A549 (cell line): ENCODE data around the gene NTSR1. TPM values are rescaled to one million over a fixed set of nuclear protein-coding genes. Genes with fewer than 3 reads are reported as not detected.
A peak's percentile ranks its signal among the peaks of the same experiment; 100 is the strongest.

Source experiments
- ATAC-seq, 2 experiments: fragments of 200-7000 bp in 1 of 2; fragments of >200 bp in 1 of 2; cut with Nextera tagmentation in 1 of 2; cut with Tn5 transposase in 1 of 2; 3 replicates each; pipeline versions ENCODE4 v1.8.0 to v1.9.1; 2018 to 2020; ENCODE audit warnings: mild to moderate bottlenecking in 1 of 2, moderate library complexity in 1 of 2
- CTCF ChIA-PET: fragments of 300-600 bp; sonication (Branson Sonifier 250); formaldehyde crosslinking; extraction: SDS; loops from one replicate; lab custom pipeline; 2021; ENCODE audit warnings: antibody characterized with exemption, inconsistent platforms; lab: Yijun Ruan, JAX
- POLR2A ChIA-PET: fragments of 350-600 bp; formaldehyde crosslinking; extraction: SDS; loops from one replicate; lab custom pipeline; 2021; ENCODE audit warnings: antibody characterized with exemption, inconsistent platforms; lab: Yijun Ruan, JAX
- DNase-seq, 2 experiments: peaks; one replicate each; pipeline versions ENCODE4 v3.0.0 to v3.0.0-alpha.2; 2011 to 2016; ENCODE audit warnings: low read depth in 1 of 2, low spot score in 1 of 2
- FAIRE-seq: peaks from 2 replicates; lab custom pipeline; 2011; peaks lifted over from hg19 to GRCh38; lab: Jason Lieb, UNC
- H3K27ac ChIP-seq, 2 experiments: fragments of >200 bp; sonication (Bioruptor Twin); formaldehyde crosslinking; 3 replicates each; pipeline ENCODE4 v1.5.1; 2016 to 2017
- H3K4me1 ChIP-seq: fragments of >200 bp; sonication (Bioruptor Twin); formaldehyde crosslinking; 3 replicates; pipeline ENCODE4 v1.6.1; 2016
- H3K4me2 ChIP-seq: fragments of >200 bp; sonication (Bioruptor Twin); formaldehyde crosslinking; 3 replicates; pipeline ENCODE4 v1.6.1; 2016
- H3K4me3 ChIP-seq: fragments of >200 bp; sonication (Bioruptor Twin); formaldehyde crosslinking; 3 replicates; pipeline ENCODE4 v1.5.1; 2016
- H3K9me3 ChIP-seq: fragments of >200 bp; sonication (Bioruptor Twin); formaldehyde crosslinking; 3 replicates; pipeline ENCODE4 v1.6.1; 2016
- BHLHE40 ChIP-seq: IDR thresholded peaks from 2 replicates; pipeline ENCODE4 v1.6.1; 2012; ENCODE audit warnings: low read depth, low read length, inconsistent platforms
- CBX2 ChIP-seq: fragments of 200-600 bp; sonication (generic); IDR thresholded peaks from 2 replicates; pipeline ENCODE4 v1.6.1; 2016; ENCODE audit warnings: low read depth, mild to moderate bottlenecking, borderline replicate concordance
- CBX8 ChIP-seq: fragments of 200-600 bp; sonication (generic); IDR thresholded peaks from 2 replicates; pipeline ENCODE4 v1.6.1; 2016
- CHD4 ChIP-seq: fragments of 200-600 bp; sonication (generic); IDR thresholded peaks from 2 replicates; pipeline ENCODE4 v1.6.1; 2016; ENCODE audit warnings: antibody characterized with exemption, mild to moderate bottlenecking, borderline replicate concordance
- EHF ChIP-seq: fragments of 250-450 bp; sonication (Bioruptor Pico); IDR thresholded peaks from 2 replicates; pipeline ENCODE4 v1.5.0; 2020; ENCODE audit warnings: mild to moderate bottlenecking
- EP300 ChIP-seq, 2 experiments: fragments of >200 bp; sonication (Bioruptor Twin); formaldehyde crosslinking; IDR thresholded peaks; 2 replicates in 1 of 2; 3 replicates in 1 of 2; pipeline ENCODE4 v1.6.1; 2016 to 2017
- FOXS1 ChIP-seq: fragments of 250-450 bp; sonication (Bioruptor Pico); IDR thresholded peaks from 2 replicates; pipeline ENCODE4 v1.5.0; 2020; ENCODE audit warnings: mild to moderate bottlenecking, moderate library complexity
- HEYL ChIP-seq: fragments of 250-450 bp; sonication (Bioruptor Pico); IDR thresholded peaks from 2 replicates; pipeline ENCODE4 v1.8.0; 2021; ENCODE audit warnings: mild to moderate bottlenecking, moderate library complexity
- MAZ ChIP-seq: fragments of 150-350 bp; IDR thresholded peaks from 2 replicates; pipeline ENCODE4 v1.6.1; 2014; ENCODE audit warnings: antibody characterized with exemption, low read depth, low read length, borderline replicate concordance
- RAD21 ChIP-seq, 2 experiments: fragments of >200 bp in 1 of 2; sonication (Bioruptor Twin) in 1 of 2; formaldehyde crosslinking in 1 of 2; IDR thresholded peaks in 1 of 2; conservative IDR thresholded peaks in 1 of 2; 2 replicates in 1 of 2; 3 replicates in 1 of 2; pipeline ENCODE4 v1.6.1; 2012 to 2018; ENCODE audit warnings: inconsistent platforms in 1 of 2
- RCOR1 ChIP-seq: fragments of 150-350 bp; IDR thresholded peaks from 2 replicates; pipeline ENCODE4 v1.6.1; 2014; ENCODE audit warnings: antibody characterized with exemption, low read length, low read depth
- RNF2 ChIP-seq: fragments of 200-600 bp; sonication (generic); IDR thresholded peaks from 2 replicates; pipeline ENCODE4 v1.6.1; 2016; ENCODE audit warnings: low read depth, mild to moderate bottlenecking, antibody characterized with exemption, moderate library complexity, borderline replicate concordance
- SMC3 ChIP-seq: fragments of >200 bp; sonication (Bioruptor Twin); formaldehyde crosslinking; IDR thresholded peaks from 3 replicates; pipeline ENCODE4 v1.6.1; 2018; ENCODE audit warnings: inconsistent platforms
- SREBF2 ChIP-seq: fragments of 450-650 bp; IDR thresholded peaks from 2 replicates; pipeline ENCODE4 v1.6.1; 2014; ENCODE audit warnings: mild to moderate bottlenecking, moderate library complexity
- TP53 ChIP-seq: fragments of 250-450 bp; sonication (Bioruptor Pico); IDR thresholded peaks from 2 replicates; pipeline ENCODE4 v1.5.0; 2021; ENCODE audit warnings: mild to moderate bottlenecking, moderate library complexity
- ZNF302 ChIP-seq: fragments of 250-450 bp; sonication (Bioruptor Pico); IDR thresholded peaks from 2 replicates; pipeline ENCODE4 v1.9.0; 2021; ENCODE audit warnings: inconsistent platforms, mild to moderate bottlenecking, moderate library complexity
- ZSCAN20 ChIP-seq: fragments of 250-450 bp; sonication (Bioruptor Pico); IDR thresholded peaks from 2 replicates; pipeline ENCODE4 v1.8.0; 2022; ENCODE audit warnings: mild to moderate bottlenecking, moderate library complexity
- WGBS: methylation state at CpG from one replicate; pipeline ENCODE4 v1.1.6; 2017; ENCODE audit errors: missing lambda C conversion rate; 5-methylcytosine and 5-hydroxymethylcytosine counted together
- polyA plus RNA-seq, 4 experiments: library from polyadenylated mRNA; depleted of rRNA in 3 of 4; stranded (reverse); fragments of >200 nt; fragmentation: RNase III in 1 of 4; extraction: RNeasy Plus Mini Kit Qiagen cat#74134 plus additional on column Dnase treatment in 1 of 4; gene quantifications; 2 replicates in 3 of 4; 3 replicates in 1 of 4; pipeline ENCODE4 v1.2.3, GENCODE V29; 2011 to 2017
- TF ChIP-seq, protein P1 (sequence below): IDR thresholded peaks from 2 replicates; pipeline ENCODE4 v1.6.1; 2012; ENCODE audit warnings: low read depth, borderline replicate concordance
- TF ChIP-seq, protein P2 (sequence below): fragments of 250-450 bp; sonication (Bioruptor Pico); IDR thresholded peaks from 2 replicates; pipeline ENCODE4 v1.5.0; 2020; ENCODE audit warnings: low read depth, mild to moderate bottlenecking, moderate library complexity
- TF ChIP-seq, protein P3 (sequence below): fragments of >200 bp; sonication (Bioruptor Twin); formaldehyde crosslinking; IDR thresholded peaks from 3 replicates; pipeline ENCODE4 v1.5.1; 2016

The NTSR1 gene
- polyA plus RNA-seq, 2 of the 4 experiments (the other 2 are of a cell fraction): 0.03 TPM; not detected in 1

DNA sequence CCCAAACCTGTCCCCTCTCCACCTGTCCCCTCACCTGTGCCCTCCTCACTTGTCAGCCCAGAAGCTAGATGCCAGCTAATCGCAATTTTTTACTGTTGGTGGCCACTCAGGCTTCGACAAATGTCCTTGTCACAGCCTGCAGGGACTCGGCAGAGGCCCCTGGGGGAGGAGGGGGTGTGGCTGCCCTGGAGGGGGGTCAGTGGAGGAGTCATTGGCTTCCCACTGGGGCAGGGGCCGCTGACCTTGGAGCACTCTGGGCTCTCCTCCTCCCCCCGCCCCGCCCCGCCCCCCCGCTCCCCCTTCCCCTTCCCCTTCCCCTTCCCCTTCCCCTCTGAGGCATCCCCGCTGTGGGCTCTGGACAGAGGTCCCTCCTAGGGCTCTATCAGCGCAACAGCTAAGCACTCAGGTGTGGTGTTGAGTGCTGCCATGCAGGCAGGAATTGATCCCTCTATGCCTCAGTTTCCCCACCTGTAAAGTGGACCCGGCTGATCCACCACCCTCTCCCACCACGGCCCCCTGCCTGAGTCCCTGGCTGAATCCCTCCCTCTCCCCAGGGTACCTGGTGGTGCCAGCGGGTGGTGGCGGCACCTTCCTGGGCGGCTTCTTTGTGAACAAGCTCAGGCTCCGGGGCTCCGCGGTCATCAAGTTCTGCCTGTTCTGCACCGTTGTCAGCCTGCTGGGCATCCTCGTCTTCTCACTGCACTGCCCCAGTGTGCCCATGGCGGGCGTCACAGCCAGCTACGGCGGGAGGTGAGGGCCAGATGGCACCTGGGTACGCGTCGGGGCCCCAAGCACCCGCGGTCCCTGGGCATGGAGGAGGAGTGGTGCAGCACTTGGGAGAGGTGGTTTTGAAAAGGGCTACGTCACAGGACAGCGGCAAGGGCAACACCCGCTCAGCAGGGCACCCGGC, 42.6 kb upstream of the NTSR1 start:
- DNase-seq: no peak
- Histone ChIP-seq H3K4me2 (no peak overlapping the region), H3K9me3 (no peaks in the 10 kb centered on the region), H3K4me3 (no peak overlapping the region), H3K4me1 (0 out of 3 replicates have a peak, but pooled peaks cover 5% of the 10 kb centered on the region), H3K27ac (no peak overlapping the region)
- no peak for FAIRE-seq
- 77% methylated on average over 26 of the region's 33 CpGs for WGBS
- ChIA-PET POLR2A (no interaction called here), CTCF (interaction anchor here (0.7 to 15.7 kb wide), 8 partner anchors 9 to 141 kb away, joined by 3 to 311 read pairs (median 4); partner anchors contain the start of gene OGFR)
- TF ChIP-seq SREBF2: no peak
- TF ChIP-seq, all 56 proteins: peak for 0
- no peak for ATAC-seq

DNA sequence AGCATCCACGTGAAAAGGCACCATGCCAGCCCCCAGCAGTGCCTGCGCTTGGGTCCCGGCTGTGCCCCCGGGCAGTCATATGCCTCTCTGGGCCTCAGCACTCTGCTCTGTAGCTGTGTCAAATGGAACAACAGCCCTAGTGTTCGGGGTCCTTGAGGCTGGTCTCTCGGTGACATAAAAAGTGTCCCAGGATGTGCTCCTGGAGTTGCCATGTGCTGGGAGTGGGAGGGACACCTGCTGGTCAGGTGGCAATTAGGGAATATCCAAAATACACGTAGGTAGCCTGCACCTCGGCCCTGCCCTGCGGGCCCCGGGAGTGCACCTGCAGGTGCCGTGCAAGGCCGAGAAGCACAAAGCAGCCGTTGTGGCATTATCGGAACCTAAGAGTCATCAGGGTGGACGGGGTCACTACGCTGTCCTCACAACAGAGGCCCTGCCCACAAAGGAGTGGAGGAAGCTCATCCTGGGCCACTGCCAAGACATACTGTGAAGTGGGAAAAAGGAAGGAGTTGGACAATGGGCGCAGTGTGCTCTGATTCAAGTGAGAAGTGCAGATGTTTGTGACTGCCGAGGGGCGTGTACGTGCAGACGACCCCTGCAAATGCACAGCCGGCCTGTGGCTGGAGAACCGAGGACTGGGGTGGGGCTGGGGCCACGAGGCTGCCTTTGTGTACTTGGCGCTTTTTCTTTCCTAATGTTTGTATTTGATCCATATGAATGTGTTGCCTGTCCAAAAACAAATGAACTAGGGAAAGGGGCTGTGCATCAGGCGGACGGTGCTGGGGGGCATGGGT, 41.7 kb upstream of the NTSR1 start:
- no peak overlapping the region for H3K27ac ChIP-seq
- ATAC-seq (no peak), DNase-seq (no peak), FAIRE-seq (no peak)
- no peak overlapping the region for H3K4me3 ChIP-seq
- no peak for TF ChIP-seq EHF (CRISPR knock-in tag)
- TF ChIP-seq, protein P1, sequence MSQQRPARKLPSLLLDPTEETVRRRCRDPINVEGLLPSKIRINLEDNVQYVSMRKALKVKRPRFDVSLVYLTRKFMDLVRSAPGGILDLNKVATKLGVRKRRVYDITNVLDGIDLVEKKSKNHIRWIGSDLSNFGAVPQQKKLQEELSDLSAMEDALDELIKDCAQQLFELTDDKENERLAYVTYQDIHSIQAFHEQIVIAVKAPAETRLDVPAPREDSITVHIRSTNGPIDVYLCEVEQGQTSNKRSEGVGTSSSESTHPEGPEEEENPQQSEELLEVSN: no peak
- 79% methylated on average over 26 of the region's 27 CpGs for WGBS
- 0 out of 3 replicates have a peak, but pooled peaks cover 5% of the 10 kb centered on the region for H3K4me1 ChIP-seq
- POLR2A ChIA-PET: no interaction called here
- H3K4me2 ChIP-seq: no peak overlapping the region
- no peaks in the 10 kb centered on the region for H3K9me3 ChIP-seq
- CTCF ChIA-PET: interaction anchor here (0.7 to 15.7 kb wide), 23 partner anchors 7 to 342 kb away, joined by 3 to 311 read pairs (median 4); partner anchors contain the start of gene OGFR

DNA sequence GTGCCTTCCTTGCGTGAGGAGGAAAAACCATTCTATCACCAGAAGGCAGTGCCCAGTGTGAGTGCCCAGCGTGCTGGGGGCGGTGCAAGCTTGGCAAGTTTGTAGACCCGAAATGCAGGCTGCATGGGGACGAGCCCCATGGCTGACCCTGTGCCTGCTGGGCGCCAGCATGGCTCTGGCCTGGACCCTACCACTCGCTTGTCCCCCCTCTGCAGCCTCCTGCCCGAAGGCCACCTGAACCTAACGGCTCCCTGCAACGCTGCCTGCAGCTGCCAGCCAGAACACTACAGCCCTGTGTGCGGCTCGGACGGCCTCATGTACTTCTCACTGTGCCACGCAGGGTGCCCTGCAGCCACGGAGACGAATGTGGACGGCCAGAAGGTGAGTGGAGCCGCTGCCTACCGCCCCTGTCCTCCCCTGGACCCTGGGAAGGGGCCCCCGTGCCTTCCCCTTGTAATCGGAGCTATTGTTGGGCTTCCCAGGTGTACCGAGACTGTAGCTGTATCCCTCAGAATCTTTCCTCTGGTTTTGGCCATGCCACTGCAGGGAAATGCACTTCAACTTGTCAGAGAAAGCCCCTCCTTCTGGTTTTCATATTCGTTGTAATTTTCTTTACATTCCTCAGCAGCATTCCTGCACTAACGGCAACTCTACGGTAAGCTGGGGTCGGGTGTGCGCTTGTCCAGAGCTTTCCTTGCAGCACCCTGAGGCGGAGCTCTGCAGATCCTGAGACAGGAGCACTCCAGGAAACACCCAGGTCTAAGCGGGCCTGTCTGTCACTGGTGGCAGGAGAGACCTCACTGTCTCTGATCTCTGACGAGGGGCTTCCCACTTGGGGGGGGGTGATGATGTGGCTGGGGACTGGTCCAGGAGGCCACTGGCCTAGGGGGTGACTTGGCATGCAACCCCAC, 40.9 kb upstream of the NTSR1 start:
- TF ChIP-seq CHD4 (no peak), ZSCAN20 (CRISPR knock-in tag) (no peak), RNF2 (no peak), BHLHE40 (no peak), TP53 (CRISPR knock-in tag) (no peak), MAZ (no peak), EP300 (IDR thresholded peaks at IDR 0.05) (no peak), RAD21 (conservative IDR thresholded peaks at IDR 0.05 in 1 of 2, IDR thresholded peaks at IDR 0.05 in 1 of 2) (no peak), FOXS1 (no peak), ZNF302 (CRISPR knock-in tag) (no peak), RCOR1 (no peak), CBX8 (no peak), HEYL (CRISPR knock-in tag) (no peak), CBX2 (no peak), SMC3 (no peak)
- TF ChIP-seq, protein P2, sequence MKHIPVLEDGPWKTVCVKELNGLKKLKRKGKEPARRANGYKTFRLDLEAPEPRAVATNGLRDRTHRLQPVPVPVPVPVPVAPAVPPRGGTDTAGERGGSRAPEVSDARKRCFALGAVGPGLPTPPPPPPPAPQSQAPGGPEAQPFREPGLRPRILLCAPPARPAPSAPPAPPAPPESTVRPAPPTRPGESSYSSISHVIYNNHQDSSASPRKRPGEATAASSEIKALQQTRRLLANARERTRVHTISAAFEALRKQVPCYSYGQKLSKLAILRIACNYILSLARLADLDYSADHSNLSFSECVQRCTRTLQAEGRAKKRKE: no peak
- TF ChIP-seq, protein P3, sequence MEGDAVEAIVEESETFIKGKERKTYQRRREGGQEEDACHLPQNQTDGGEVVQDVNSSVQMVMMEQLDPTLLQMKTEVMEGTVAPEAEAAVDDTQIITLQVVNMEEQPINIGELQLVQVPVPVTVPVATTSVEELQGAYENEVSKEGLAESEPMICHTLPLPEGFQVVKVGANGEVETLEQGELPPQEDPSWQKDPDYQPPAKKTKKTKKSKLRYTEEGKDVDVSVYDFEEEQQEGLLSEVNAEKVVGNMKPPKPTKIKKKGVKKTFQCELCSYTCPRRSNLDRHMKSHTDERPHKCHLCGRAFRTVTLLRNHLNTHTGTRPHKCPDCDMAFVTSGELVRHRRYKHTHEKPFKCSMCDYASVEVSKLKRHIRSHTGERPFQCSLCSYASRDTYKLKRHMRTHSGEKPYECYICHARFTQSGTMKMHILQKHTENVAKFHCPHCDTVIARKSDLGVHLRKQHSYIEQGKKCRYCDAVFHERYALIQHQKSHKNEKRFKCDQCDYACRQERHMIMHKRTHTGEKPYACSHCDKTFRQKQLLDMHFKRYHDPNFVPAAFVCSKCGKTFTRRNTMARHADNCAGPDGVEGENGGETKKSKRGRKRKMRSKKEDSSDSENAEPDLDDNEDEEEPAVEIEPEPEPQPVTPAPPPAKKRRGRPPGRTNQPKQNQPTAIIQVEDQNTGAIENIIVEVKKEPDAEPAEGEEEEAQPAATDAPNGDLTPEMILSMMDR: no peak
- no peaks in the 10 kb centered on the region for H3K9me3 ChIP-seq
- H3K4me1 ChIP-seq: no peaks in the 10 kb centered on the region
- peak in 1 of 2 experiments; percentile 15; a peak in 3 of 6 replicates for ATAC-seq
- no peak overlapping the region for H3K4me3 ChIP-seq
- H3K4me2 ChIP-seq: no peak overlapping the region
- FAIRE-seq: no peak
- no peak overlapping the region for H3K27ac ChIP-seq
- POLR2A ChIA-PET: no interaction called here
- no peak for DNase-seq
- 86% methylated on average over 28 of the region's 30 CpGs for WGBS
- CTCF ChIA-PET: interaction anchor here (0.7 to 15.7 kb wide), 33 partner anchors 8 to 683 kb away, joined by 3 to 311 read pairs (median 4); partner anchors contain the start of genes MRGBP and OGFR
